NCI-H1105 treated with DMSO at 0.1 percent for 48 hours (cell line): ENCODE measurements around the gene RAD21L1.
"Not testable (repeated sequence)": the region's sequence is repeated elsewhere in the genome, so short reads cannot be mapped to it uniquely, and the experiment has no call there.

Experiments used
- DNase-seq: peaks from one replicate; lab custom pipeline; 2025; lab: John Stamatoyannopoulos, UW

Gene RAD21L1

GRCh38 chr20:1225263-1225782, 521 bp upstream of the RAD21L1 start:
- peak; percentile 64 for DNase-seq

GRCh38 chr20:1229541-1229940, 3.7 kb downstream of the RAD21L1 start:
- DNase-seq: no peak

- DNase-seq: no peak
Measured at GRCh38 chr20:1232286-1233111, 6.7 kb downstream of the RAD21L1 start.

- DNase-seq: no peak
Measured at GRCh38 chr20:1240549-1240948, 14.7 kb downstream of the RAD21L1 start.

- no peak for DNase-seq
Measured at GRCh38 chr20:1241456-1241855, 15.6 kb downstream of the RAD21L1 start.

- DNase-seq: no peak
Measured at GRCh38 chr20:1242099-1242498, 16.3 kb downstream of the RAD21L1 start.

- no peak for DNase-seq
Measured at GRCh38 chr20:1242530-1242929, 16.7 kb downstream of the RAD21L1 start.

GRCh38 chr20:1245578-1245977, 19.7 kb downstream of the RAD21L1 start:
- DNase-seq: no peak

- DNase-seq: no peak
Measured at GRCh38 chr20:1247689-1248088, 21.8 kb downstream of the RAD21L1 start.

GRCh38 chr20:1250282-1250681, 24.4 kb downstream of the RAD21L1 start:
- DNase-seq: not testable (repeated sequence)

GRCh38 chr20:1252416-1252815, 26.6 kb downstream of the RAD21L1 start:
- no peak for DNase-seq

- no peak for DNase-seq
Measured at GRCh38 chr20:1254254-1254653, 28.4 kb downstream of the RAD21L1 start.

- DNase-seq: no peak
Measured at GRCh38 chr20:1255675-1256074, 29.8 kb downstream of the RAD21L1 start.

- DNase-seq: no peak
Measured at GRCh38 chr20:1263853-1264252, 38.0 kb downstream of the RAD21L1 start.

GRCh38 chr20:1264727-1265126, 38.9 kb downstream of the RAD21L1 start:
- DNase-seq: no peak

GRCh38 chr20:1265226-1265915, 39.5 kb downstream of the RAD21L1 start:
- no peak for DNase-seq

- no peak for DNase-seq
Measured at GRCh38 chr20:1265916-1266166, 40.0 kb downstream of the RAD21L1 start.

GRCh38 chr20:1266167-1266973, 40.5 kb downstream of the RAD21L1 start, which contains the start of gene SNPH:
SNPH (plus strand) TSS chr20:1266294; CDS start chr20:1296240, 29,946 bp downstream.
- peak; percentile 60 for DNase-seq

- DNase-seq: no peak
Measured at GRCh38 chr20:1267161-1267560, 41.3 kb downstream of the RAD21L1 start.

GRCh38 chr20:1267809-1268374, 42.0 kb downstream of the RAD21L1 start:
- DNase-seq: no peak

GRCh38 chr20:1269235-1269634, 43.4 kb downstream of the RAD21L1 start:
- DNase-seq: no peak

GRCh38 chr20:1269850-1270249, 44.0 kb downstream of the RAD21L1 start:
- no peak for DNase-seq
